Fibroblast of mammary gland (primary cell): Measurements from ENCODE around the gene LCLAT1.

ENCODE experiments used
- DNase-seq: peaks from one replicate; pipeline ENCODE4 v3.0.0-alpha.2; 2010; ENCODE audit warnings: low read depth
- H3K4me3 ChIP-seq: 2 replicates; pipeline ENCODE4 v1.5.1; 2011; ENCODE audit warnings: low read depth, mild to moderate bottlenecking, low read length, moderate library complexity; ENCODE audit not compliant: control insufficient read depth
- TF ChIP-seq, protein P1 (sequence below): conservative IDR thresholded peaks from 2 replicates; pipeline ENCODE4 v1.5.1; 2011; ENCODE audit warnings: low read depth, low read length, inconsistent platforms; ENCODE audit not compliant: control insufficient read depth, insufficient read depth

The LCLAT1 gene

DNA sequence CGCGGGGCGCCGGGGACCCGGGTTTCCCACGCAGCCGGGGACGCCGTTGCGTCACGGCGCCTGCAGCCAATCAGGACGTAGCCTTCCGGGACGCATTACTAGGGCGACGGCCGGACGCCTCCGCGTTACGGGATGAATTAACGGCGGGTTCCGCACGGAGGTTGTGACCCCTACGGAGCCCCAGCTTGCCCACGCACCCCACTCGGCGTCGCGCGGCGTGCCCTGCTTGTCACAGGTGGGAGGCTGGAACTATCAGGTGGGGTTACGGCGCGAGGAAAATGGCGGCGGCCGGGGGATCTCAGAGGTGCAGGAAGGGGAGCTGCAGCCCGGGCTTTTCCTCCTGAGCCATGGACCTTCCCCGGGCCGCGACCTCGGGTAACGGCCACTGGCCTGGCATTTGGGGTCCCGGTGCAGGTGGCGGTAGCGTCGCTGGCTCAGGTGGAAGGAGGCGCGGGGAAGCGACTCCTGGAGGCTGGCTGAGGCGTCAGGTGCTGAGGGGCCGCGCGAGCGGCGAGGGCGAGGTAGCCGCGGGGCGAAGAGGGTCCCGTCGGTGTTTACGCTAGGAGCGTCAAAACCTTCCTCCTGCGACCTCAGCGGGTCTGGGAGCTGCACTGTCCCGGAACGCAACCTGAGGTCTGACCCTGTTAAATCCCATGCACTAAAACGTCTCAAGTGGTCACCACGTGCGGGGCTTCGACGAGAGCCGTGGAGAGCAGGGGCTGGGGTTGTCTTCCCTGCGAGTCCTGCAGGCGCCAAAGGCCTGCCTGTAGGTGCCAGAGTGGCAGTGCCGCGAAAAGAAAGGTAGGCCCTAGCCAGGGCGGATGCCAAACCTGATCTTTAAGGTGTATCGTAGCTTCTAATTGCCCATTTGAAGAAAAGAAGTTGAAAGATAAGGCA, at the start of gene LCLAT1:
TSS of gene LCLAT1 (plus strand) at position 98 of the 897 bp plus-strand sequence. CDS start 78,345 bp downstream, outside the sequence.
- peak within 1 kb of the TSS; percentile 95 for H3K4me3 ChIP-seq
- peak; percentile 76 for DNase-seq
- TF ChIP-seq, protein P1, sequence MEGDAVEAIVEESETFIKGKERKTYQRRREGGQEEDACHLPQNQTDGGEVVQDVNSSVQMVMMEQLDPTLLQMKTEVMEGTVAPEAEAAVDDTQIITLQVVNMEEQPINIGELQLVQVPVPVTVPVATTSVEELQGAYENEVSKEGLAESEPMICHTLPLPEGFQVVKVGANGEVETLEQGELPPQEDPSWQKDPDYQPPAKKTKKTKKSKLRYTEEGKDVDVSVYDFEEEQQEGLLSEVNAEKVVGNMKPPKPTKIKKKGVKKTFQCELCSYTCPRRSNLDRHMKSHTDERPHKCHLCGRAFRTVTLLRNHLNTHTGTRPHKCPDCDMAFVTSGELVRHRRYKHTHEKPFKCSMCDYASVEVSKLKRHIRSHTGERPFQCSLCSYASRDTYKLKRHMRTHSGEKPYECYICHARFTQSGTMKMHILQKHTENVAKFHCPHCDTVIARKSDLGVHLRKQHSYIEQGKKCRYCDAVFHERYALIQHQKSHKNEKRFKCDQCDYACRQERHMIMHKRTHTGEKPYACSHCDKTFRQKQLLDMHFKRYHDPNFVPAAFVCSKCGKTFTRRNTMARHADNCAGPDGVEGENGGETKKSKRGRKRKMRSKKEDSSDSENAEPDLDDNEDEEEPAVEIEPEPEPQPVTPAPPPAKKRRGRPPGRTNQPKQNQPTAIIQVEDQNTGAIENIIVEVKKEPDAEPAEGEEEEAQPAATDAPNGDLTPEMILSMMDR, result no peak

DNA sequence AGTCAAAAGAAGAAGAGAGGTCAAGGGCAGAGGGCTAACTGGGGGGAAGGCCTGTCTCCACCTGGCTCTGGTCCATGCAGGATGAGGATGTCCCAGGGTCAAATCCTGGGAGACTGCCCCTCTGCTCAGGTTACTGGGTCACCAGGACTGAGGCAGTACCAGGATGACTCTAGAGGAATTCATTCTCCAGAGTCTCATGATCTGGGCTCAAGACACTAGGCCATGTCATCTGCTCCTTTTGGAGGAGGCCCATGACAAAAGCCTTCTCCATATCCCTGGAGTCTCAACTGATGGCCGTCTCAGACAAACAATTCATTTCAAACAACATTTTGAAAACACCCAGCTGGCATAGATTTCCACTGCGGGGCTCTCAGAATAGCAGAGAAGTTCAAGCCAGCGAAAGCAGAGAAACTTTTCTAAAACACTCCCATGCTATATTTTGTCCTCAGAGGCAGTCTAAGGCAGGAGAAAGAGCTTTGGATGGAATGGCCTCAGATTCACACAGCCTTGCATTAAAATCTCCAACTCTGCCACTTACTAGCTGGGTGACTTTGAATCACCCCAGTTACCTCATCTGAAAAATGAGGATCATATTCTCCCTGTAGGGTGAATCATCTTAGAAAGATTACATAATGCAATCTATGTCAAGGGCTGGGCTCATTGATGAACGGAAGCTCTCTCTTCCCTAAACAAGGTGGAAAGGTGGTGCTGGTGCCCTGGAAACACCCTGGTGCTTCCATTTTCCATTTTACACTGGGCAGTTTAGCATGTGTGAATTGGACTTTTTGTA, 48.8 kb upstream of the LCLAT1 start:
- peak; percentile 31 for DNase-seq
- no peak overlapping the region for H3K4me3 ChIP-seq
- TF ChIP-seq, protein P1, result no peak

DNA sequence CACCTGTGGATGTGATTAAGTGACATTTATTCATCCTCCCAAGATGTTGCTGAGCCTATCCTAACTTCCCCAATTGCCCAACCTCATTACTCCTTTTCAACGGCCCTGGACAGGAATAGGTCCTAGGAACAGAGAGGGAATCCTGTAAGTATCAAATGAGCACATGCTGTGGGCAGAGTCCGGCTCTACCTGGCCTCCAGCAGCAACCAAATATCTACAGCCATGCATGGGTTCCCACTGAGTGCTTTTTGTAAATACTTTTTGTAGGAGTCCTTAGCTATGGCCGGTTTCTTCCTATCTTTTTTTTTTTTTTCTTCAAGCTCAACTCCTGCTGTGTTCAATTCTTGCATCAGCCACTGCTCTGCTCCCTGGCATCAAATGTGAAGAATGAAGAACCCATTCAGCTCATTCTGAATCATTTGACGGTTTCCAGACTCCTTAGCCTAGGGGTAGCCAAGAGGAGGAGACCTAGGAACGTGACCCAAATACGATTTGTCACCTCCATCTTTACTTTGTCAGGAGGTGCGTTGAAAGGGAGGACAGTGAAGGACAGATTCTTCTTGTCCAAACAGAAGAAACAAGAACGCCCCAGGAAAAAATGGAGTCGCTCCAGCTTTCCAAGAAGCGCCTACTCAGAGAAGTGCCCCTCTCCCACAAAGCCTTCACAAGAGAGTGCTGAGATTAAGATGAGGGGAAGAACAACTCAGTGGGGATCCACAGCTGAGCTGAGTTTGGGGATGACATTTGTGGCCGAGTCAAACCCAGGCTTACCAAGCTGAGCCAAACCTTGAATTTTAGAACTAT, 46.7 kb upstream of the LCLAT1 start:
- H3K4me3 ChIP-seq, result no peak overlapping the region
- TF ChIP-seq, protein P1, result no peak
- DNase-seq, result no peak

DNA sequence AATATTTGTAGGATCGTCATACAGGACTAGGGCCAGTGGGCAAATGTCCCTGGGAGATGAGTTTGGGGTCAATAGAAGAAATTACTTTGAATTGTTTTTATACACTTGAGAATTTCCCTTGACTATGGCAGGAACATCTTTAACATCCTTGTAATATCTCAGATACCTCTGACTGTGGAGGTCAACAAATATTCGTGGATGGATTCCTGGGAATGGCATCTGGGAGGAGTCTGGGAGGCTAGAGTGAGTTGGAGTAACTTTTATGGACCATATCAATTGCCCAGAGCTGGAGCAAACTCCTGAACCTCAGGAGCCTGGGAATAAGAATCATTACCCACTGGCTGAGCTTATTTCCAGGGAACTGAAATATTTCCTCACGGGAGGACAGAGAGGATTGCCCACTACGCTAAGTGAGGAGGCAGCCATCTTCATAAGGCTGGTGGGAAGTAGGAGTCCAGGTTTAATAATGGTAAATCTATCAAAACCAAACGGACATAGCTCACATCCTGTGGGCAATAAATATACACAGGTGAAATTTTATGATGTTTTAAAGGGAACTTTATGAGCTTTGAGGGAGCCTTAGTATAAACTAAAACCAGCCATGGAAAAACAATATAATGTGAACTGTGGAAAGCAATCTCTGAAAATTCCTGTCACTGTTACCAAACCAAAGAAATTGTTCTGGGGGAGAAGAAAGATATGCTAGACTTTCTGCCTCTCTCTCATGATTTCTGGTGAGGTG, 44.4 kb upstream of the LCLAT1 start:
- H3K4me3 ChIP-seq, result no peak overlapping the region
- TF ChIP-seq, protein P1, result no peak
- DNase-seq, result no peak

DNA sequence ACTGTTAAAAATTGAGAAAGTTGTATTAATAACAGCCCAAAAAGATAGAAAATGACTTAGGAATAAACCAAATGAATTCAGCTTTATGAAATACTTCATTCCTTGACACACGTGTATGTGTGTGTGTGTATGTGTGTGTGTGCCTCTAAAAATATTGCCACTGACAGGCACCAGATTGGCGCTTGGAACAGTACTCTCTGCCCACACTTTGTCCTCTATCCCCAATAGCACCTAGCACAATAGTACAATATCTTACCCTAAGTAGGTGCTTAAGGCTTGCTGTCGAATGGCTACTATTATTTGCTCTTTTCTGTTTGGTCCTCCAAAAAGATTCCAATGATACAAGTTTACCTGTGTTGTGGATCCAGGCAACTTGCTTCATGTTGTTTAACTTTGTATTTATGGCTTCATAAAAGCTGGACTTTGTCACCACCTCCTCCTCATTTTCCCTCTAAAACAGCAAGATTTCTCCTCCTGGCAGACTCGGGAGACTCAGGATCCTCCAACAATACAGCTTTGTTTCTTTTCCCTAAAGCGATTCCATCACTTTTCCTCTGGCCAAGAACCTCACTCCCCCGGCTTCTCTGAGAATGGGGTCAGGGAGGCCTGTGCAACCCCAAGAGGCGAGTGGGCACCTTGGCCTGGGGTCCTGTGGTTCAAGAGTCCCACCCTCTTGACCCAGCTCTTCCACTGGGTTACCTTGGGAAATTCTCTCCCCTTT, 43.3 kb upstream of the LCLAT1 start:
- TF ChIP-seq, protein P1, result no peak
- DNase-seq, result no peak
- H3K4me3 ChIP-seq, result no peak overlapping the region
